ENCODE results near the gene SH3BP1.

The SH3BP1 gene, protein sequence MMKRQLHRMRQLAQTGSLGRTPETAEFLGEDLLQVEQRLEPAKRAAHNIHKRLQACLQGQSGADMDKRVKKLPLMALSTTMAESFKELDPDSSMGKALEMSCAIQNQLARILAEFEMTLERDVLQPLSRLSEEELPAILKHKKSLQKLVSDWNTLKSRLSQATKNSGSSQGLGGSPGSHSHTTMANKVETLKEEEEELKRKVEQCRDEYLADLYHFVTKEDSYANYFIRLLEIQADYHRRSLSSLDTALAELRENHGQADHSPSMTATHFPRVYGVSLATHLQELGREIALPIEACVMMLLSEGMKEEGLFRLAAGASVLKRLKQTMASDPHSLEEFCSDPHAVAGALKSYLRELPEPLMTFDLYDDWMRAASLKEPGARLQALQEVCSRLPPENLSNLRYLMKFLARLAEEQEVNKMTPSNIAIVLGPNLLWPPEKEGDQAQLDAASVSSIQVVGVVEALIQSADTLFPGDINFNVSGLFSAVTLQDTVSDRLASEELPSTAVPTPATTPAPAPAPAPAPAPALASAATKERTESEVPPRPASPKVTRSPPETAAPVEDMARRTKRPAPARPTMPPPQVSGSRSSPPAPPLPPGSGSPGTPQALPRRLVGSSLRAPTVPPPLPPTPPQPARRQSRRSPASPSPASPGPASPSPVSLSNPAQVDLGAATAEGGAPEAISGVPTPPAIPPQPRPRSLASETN

GRCh38 chr22:37639070-37639760 is at the start of gene SH3BP1:
Gene SH3BP1, plus strand, starts transcription at chr22:37639669. Its CDS starts 119 bp downstream, at chr22:37639788.
- TF ChIP-seq GATA3 (IDR thresholded peaks at IDR 0.05; ENCODE audit: low read depth, low read length): no peak

GRCh38 chr22:37591823-37592404 is 47.6 kb upstream of the SH3BP1 start:
- no peak for TF ChIP-seq GATA3 (IDR thresholded peaks at IDR 0.05; ENCODE audit: low read depth, low read length)
- TF ChIP-seq GATA2 (IDR thresholded peaks at IDR 0.05; ENCODE audit: low read depth, low read length): no peak

DNA sequence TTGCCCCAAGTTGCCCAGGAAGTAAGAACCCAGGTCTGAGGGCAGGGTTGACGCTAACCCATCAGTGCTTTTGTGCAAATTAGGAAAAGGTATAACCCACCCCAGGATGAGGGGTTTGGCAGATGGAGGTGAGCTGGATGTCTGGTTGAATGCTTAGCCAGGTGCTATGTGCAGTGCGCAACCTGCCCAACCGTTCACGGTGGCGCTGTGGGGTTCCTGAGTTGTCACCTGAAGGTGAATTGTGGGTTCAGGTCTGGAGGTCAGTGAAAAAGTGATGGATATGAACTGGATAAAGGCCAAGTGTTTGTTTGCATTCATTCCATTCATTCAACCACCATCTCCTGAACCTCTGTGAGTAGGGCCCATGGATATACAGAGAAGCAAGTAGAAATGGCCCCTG is 45.2 kb upstream of the SH3BP1 start:
- TF ChIP-seq GATA2 (IDR thresholded peaks at IDR 0.05; ENCODE audit: low read depth, low read length) (no peak), GATA3 (IDR thresholded peaks at IDR 0.05; ENCODE audit: low read depth, low read length) (no peak)

- TF ChIP-seq GATA2 (IDR thresholded peaks at IDR 0.05; ENCODE audit: low read depth, low read length): no peak
- no peak for TF ChIP-seq GATA3 (IDR thresholded peaks at IDR 0.05; ENCODE audit: low read depth, low read length)
Measured at GRCh38 chr22:37599153-37599552, 40.3 kb upstream of the SH3BP1 start.

GRCh38 chr22:37601203-37601539 is 38.3 kb upstream of the SH3BP1 start:
- TF ChIP-seq GATA2 (IDR thresholded peaks at IDR 0.05; ENCODE audit: low read depth, low read length) (no peak), GATA3 (IDR thresholded peaks at IDR 0.05; ENCODE audit: low read depth, low read length) (no peak)

- TF ChIP-seq GATA2 (IDR thresholded peaks at IDR 0.05; ENCODE audit: low read depth, low read length) (no peak), GATA3 (IDR thresholded peaks at IDR 0.05; ENCODE audit: low read depth, low read length) (no peak)
Measured at GRCh38 chr22:37601540-37602442, 37.7 kb upstream of the SH3BP1 start.

DNA sequence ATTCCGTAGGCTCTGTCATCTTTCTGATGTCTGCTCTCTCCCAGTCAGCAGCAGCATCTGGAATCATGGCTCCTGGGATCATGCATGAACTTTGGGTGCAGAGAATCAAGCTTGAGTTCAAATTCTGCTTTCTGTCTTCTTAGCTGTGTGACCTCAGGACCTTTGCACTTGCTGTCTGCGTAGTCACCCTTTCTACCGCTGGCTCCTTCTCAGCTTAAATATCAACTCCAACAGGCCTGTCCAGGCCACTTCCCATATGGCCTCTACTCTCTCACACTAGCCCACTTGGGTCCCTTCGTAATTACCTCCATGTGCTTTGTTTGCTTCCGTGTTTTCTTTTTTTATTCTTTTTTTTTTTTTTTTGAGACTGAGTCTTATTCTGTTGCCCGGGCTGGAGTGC is 35.4 kb upstream of the SH3BP1 start:
- TF ChIP-seq GATA2 (IDR thresholded peaks at IDR 0.05; ENCODE audit: low read depth, low read length): no peak
- no peak for TF ChIP-seq GATA3 (IDR thresholded peaks at IDR 0.05; ENCODE audit: low read depth, low read length)

GRCh38 chr22:37604875-37605274 is 34.6 kb upstream of the SH3BP1 start:
- TF ChIP-seq GATA3 (IDR thresholded peaks at IDR 0.05; ENCODE audit: low read depth, low read length): no peak
- TF ChIP-seq GATA2 (IDR thresholded peaks at IDR 0.05; ENCODE audit: low read depth, low read length): no peak

DNA sequence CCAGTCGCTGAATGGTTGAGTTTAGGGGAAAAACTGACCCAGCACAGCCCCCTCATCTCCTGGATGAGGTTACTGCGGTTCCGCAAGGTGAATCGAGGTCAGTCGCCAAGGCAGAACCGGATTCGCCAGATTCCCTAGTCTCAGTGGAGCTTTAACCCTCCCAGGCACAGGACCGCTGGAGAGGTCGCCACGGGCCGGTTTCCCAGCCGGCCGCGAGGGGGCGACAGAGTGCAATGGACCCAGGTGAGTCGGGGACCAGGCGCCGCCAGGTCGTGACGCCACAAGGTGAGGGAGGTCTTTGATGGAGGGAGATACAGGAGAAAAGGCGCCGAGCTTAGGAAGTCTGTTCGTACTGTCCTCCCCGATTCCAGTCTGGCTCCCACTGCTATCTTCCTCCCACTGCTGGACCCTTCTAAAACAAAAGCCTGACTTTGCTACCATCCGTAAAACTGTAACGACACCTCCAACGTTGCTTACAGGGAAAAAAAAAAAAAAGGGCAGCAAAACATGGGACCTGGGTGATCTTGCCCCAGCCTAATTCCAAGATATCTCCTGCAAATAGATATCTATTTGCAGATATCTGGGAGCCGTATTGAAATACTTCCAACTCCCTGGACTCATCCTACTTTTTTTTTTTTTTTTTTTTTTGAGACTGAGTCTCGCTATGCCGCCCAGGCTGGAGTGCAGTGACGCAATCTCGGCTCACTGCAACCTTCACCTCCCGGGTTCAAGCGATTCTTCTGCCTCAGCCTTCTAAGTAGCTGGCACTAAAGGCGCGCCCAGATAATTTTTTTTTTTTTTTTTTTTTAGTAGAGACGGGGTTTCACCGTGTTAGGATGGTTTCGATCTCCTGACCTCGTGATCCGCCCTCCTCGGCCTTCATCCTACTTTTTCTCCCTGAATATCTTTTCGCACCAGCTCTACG is 32.2 kb upstream of the SH3BP1 start:
- TF ChIP-seq GATA3 (IDR thresholded peaks at IDR 0.05; ENCODE audit: low read depth, low read length): no peak
- TF ChIP-seq GATA2 (IDR thresholded peaks at IDR 0.05; ENCODE audit: low read depth, low read length): peak; percentile 51; the same call in 1 of the 2 replicates

DNA sequence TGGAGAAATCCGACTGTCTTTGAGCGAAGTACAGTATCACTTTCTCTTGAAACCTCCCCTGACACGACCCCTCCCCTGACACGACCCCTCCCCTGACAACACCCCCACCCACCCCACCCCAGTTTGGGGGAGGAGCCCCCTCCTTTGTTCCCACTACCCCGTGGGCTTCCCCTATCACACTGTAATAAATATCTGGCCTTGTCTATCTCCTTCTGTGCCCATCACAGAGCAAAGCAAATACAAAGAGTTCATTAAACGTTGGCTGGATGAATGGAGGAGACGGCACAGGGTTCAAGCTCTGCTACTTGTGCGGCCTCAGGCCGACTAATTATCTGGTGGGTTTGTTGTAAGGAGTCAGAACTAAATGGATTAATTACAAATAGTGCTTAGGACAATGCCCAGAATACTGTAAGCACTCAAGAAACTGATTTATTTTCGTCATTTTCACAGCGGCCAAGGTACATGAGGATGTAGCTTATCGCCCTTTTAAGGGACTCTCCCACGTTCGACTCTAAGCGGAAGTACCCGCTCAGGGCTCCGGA is 31.5 kb upstream of the SH3BP1 start:
- TF ChIP-seq GATA3 (IDR thresholded peaks at IDR 0.05; ENCODE audit: low read depth, low read length) (no peak), GATA2 (IDR thresholded peaks at IDR 0.05; ENCODE audit: low read depth, low read length) (no peak)

GRCh38 chr22:37608477-37609239 is 30.8 kb upstream of the SH3BP1 start, which contains the start of gene GGA1:
Gene GGA1, plus strand, starts transcription at chr22:37608834. Its CDS starts 27 bp downstream, at chr22:37608861.
- TF ChIP-seq GATA2 (IDR thresholded peaks at IDR 0.05; ENCODE audit: low read depth, low read length) (no peak), GATA3 (IDR thresholded peaks at IDR 0.05; ENCODE audit: low read depth, low read length) (no peak)
